ENCODE measurements around the gene TAF1D. TPM values are rescaled to one million over a fixed set of nuclear protein-coding genes. Genes with fewer than 3 reads are reported as not detected.
"Not testable (repeated sequence)": the region's sequence is repeated elsewhere in the genome, so short reads cannot be mapped to it uniquely, and the experiment has no call there.

TAF1D gene
- total RNA-seq, 4 donors from 2014 or later, result 68.8 to 178 (median 116) TPM

GRCh38 chr11:93783362-93783761, 42.1 kb upstream of the TAF1D start:
- WGBS, 2 donors, result 47% methylated on average over 7 of the region's 7 CpGs
- Histone ChIP-seq H3K36me3 (peaks cover 0 to 12% (median 0%) of the 10 kb centered on the region in 3 donors), H3K4me1 (peaks cover 5 to 42% (median 28%) of the 10 kb centered on the region in 3 donors), H3K27me3 (no peaks in the 10 kb centered on the region), H3K27ac (peak overlapping the region in 2 of 4 donors; percentile 97), H3K9me3 (no peaks in the 10 kb centered on the region), H3K4me3 (peak overlapping the region; percentile 79 to 99 (median 88))
- no peak for TF ChIP-seq CTCF (IDR thresholded peaks at IDR 0.05)
- DNase-seq, result no peak
- intact Hi-C loops (cut with DNase I), result loop anchor here (5.0 kb wide), 1 partner anchor 36 kb away; no protein-coding TSS in a partner anchor

- Histone ChIP-seq H3K4me1 (no peaks in the 10 kb centered on the region), H3K27ac (no peak overlapping the region), H3K4me3 (no peak overlapping the region), H3K9me3 (no peaks in the 10 kb centered on the region), H3K36me3 (no peaks in the 10 kb centered on the region), H3K27me3 (no peaks in the 10 kb centered on the region)
- TF ChIP-seq CTCF (IDR thresholded peaks at IDR 0.05) (no peak), POLR2A (IDR thresholded peaks at IDR 0.05) (no peak)
- DNase-seq, result no peak
- intact Hi-C loops (cut with DNase I), result no loop called here
- WGBS, 2 donors, result 43 to 56% methylated on average over 2 of the region's 2 CpGs
Measured at GRCh38 chr11:93775289-93775688, 34.0 kb upstream of the TAF1D start.

GRCh38 chr11:93774560-93774959, 33.3 kb upstream of the TAF1D start:
- intact Hi-C loops (cut with DNase I); H3K27me3 ChIP-seq; H3K36me3 ChIP-seq; H3K4me3 ChIP-seq; H3K9me3 ChIP-seq; H3K27ac ChIP-seq; DNase-seq; H3K4me1 ChIP-seq: not testable (repeated sequence)
- 85 to 86% methylated on average over 2 to 3 of the region's 3 CpGs for WGBS, 2 donors

- no peaks in the 10 kb centered on the region for H3K4me1 ChIP-seq
- TF ChIP-seq CTCF (IDR thresholded peaks at IDR 0.05) (no peak), POLR2A (IDR thresholded peaks at IDR 0.05) (no peak)
- WGBS, 2 donors, result no CpG with 5 or more reads among the region's 10 CpGs
- no peaks in the 10 kb centered on the region for H3K9me3 ChIP-seq
- intact Hi-C loops (cut with DNase I), result no loop called here
- H3K4me3 ChIP-seq, result no peak overlapping the region
- H3K27ac ChIP-seq, result no peak overlapping the region
- no peaks in the 10 kb centered on the region for H3K27me3 ChIP-seq
- no peaks in the 10 kb centered on the region for H3K36me3 ChIP-seq
- DNase-seq, result no peak
Measured at GRCh38 chr11:93773601-93774200, 32.4 kb upstream of the TAF1D start.

GRCh38 chr11:93773045-93773477, 31.8 kb upstream of the TAF1D start:
- Histone ChIP-seq H3K4me1 (no peaks in the 10 kb centered on the region), H3K4me3 (no peak overlapping the region), H3K27ac (no peak overlapping the region), H3K9me3 (no peaks in the 10 kb centered on the region), H3K36me3 (no peaks in the 10 kb centered on the region), H3K27me3 (no peaks in the 10 kb centered on the region)
- DNase-seq, result no peak
- intact Hi-C loops (cut with DNase I), result no loop called here
- TF ChIP-seq CTCF (IDR thresholded peaks at IDR 0.05) (no peak), POLR2A (IDR thresholded peaks at IDR 0.05) (no peak)
- 80 to 100% methylated on average over 2 to 3 of the region's 3 CpGs for WGBS, 2 donors

GRCh38 chr11:93772123-93772522, 30.8 kb upstream of the TAF1D start:
- Histone ChIP-seq H3K27me3 (no peaks in the 10 kb centered on the region), H3K36me3 (no peaks in the 10 kb centered on the region), H3K9me3 (no peaks in the 10 kb centered on the region), H3K4me1 (no peaks in the 10 kb centered on the region), H3K27ac (no peak overlapping the region), H3K4me3 (no peak overlapping the region)
- intact Hi-C loops (cut with DNase I), result no loop called here
- no peak for TF ChIP-seq CTCF (IDR thresholded peaks at IDR 0.05)
- no peak for TF ChIP-seq POLR2A (IDR thresholded peaks at IDR 0.05)
- 89 to 94% methylated on average over 3 to 4 of the region's 4 CpGs for WGBS, 2 donors
- DNase-seq, result no peak

Measured in esophagus squamous epithelium (tissue), 5 donors.